ENCODE measurements around the gene ATAD2B. TPM values are rescaled to one million over a fixed set of nuclear protein-coding genes. Genes with fewer than 3 reads are reported as not detected.

The ATAD2B gene
- total RNA-seq, 1 experiment from 2014 or later: 8.6 TPM

DNA sequence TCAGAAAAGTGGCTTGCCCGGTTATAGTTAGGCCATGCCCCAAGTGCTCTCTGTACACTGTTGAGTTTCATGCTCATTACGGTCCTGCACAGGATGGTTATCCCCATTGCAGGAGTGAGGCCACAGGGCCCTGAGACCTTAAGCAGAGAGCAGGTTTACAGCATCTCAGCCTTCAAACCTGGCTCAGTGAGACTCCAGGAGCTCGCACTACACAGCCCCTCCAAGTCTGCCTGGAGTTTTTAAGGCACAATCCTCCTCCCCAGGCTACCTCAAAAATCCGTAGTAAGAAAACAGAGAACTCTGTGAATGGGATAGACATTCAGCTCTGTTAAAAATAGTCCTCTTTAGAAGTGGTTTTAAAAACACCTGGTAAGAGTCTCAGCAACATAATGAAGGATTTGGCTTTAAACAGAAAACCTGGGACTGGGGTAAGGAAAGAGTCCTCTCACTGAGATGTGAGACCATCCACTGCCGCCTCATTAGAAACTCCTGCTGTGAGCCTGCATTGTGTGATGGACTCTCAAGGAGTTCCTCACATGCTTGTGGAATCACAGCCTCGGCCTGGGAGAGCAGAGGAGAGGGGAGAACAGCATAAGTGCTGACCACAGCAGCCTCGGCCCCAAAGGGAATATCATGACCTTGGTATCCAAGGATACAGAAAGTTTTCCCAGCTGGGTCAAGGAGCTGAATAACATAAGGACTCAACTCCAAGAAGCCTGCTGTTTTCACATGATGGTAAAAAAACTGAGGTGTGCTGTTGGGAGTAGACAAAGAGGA is 214.8 kb downstream of the ATAD2B start:
- ATAC-seq (no peak), DNase-seq (no peak)
- Histone ChIP-seq H4K20me1 (ENCODE audit: low read length) (no peaks in the 10 kb centered on the region), H3K79me2 (ENCODE audit: low read length) (no peaks in the 10 kb centered on the region), H3K9me2 (replicated peaks; ENCODE audit: low read length) (no peaks in the 10 kb centered on the region), H3K27ac (ENCODE audit: low read length) (no peak overlapping the region), H3K4me3 (ENCODE audit: low read length) (no peak overlapping the region), H3K4me1 (ENCODE audit: insufficient read depth, low read length) (no peaks in the 10 kb centered on the region), H3K9me3 (ENCODE audit: low read length) (no peaks in the 10 kb centered on the region), H2AFZ (ENCODE audit: low read length) (no peak overlapping the region), H3K27me3 (ENCODE audit: low read length) (no peaks in the 10 kb centered on the region), H3K9ac (ENCODE audit: low read length) (no peak overlapping the region), H3F3A (ENCODE audit: low read length, unreplicated experiment) (no peaks in the 10 kb centered on the region), H3K36me3 (ENCODE audit: low read depth, low read length) (no peaks in the 10 kb centered on the region), H3K4me2 (ENCODE audit: low read length) (no peak overlapping the region)
- TF ChIP-seq EZH2 (IDR thresholded peaks at IDR 0.05; ENCODE audit: low read length, unreplicated experiment) (no peak), EZH2phosphoT487 (IDR thresholded peaks at IDR 0.05; ENCODE audit: borderline replicate concordance, low read length) (no peak)
- TF ChIP-seq, protein P1, sequence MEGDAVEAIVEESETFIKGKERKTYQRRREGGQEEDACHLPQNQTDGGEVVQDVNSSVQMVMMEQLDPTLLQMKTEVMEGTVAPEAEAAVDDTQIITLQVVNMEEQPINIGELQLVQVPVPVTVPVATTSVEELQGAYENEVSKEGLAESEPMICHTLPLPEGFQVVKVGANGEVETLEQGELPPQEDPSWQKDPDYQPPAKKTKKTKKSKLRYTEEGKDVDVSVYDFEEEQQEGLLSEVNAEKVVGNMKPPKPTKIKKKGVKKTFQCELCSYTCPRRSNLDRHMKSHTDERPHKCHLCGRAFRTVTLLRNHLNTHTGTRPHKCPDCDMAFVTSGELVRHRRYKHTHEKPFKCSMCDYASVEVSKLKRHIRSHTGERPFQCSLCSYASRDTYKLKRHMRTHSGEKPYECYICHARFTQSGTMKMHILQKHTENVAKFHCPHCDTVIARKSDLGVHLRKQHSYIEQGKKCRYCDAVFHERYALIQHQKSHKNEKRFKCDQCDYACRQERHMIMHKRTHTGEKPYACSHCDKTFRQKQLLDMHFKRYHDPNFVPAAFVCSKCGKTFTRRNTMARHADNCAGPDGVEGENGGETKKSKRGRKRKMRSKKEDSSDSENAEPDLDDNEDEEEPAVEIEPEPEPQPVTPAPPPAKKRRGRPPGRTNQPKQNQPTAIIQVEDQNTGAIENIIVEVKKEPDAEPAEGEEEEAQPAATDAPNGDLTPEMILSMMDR (conservative IDR thresholded peaks at IDR 0.05; ENCODE audit: low read depth, low read length): no peak
- POLR2A ChIA-PET (ENCODE audit: unreplicated experiment): no interaction called here
- BruUV-seq (replicated peaks): no TSS peak
- intact Hi-C loops (cut with micrococcal nuclease): no loop called here
- CTCF ChIA-PET: no interaction called here

DNA sequence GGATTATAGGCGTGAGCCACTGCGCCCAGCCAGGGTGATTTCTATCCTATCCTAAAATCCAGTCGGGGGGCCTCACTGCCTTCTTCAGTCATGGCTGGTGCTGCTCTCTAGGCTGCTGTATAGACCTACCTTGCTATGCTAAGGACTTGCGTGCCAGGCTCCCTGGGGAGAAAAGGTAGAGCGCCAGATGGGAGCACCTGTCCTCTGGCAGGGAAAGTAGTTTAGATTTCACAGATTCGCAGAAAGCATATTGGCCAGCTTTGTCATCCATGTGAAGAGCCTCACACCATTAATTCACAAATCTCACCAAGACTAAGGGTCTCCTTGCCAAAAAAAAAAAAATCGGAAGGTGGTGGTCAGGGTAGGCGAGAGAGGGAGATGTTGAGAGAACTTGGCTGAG is 217.6 kb downstream of the ATAD2B start:
- no peaks in the 10 kb centered on the region for H3K36me3 ChIP-seq (ENCODE audit: low read depth, low read length)
- POLR2A ChIA-PET (ENCODE audit: unreplicated experiment): no interaction called here
- H3K9ac ChIP-seq (ENCODE audit: low read length): no peak overlapping the region
- no peak overlapping the region for H2AFZ ChIP-seq (ENCODE audit: low read length)
- no peak overlapping the region for H3K27ac ChIP-seq (ENCODE audit: low read length)
- no peak for ATAC-seq
- H3F3A ChIP-seq (ENCODE audit: low read length, unreplicated experiment): no peaks in the 10 kb centered on the region
- H3K9me2 ChIP-seq (replicated peaks; ENCODE audit: low read length): no peaks in the 10 kb centered on the region
- no peaks in the 10 kb centered on the region for H3K9me3 ChIP-seq (ENCODE audit: low read length)
- no peaks in the 10 kb centered on the region for H3K79me2 ChIP-seq (ENCODE audit: low read length)
- H4K20me1 ChIP-seq (ENCODE audit: low read length): no peaks in the 10 kb centered on the region
- CTCF ChIA-PET: no interaction called here
- intact Hi-C loops (cut with micrococcal nuclease): no loop called here
- H3K4me2 ChIP-seq (ENCODE audit: low read length): no peak overlapping the region
- no peak for DNase-seq
- H3K4me3 ChIP-seq (ENCODE audit: low read length): no peak overlapping the region
- TF ChIP-seq EZH2phosphoT487 (IDR thresholded peaks at IDR 0.05; ENCODE audit: borderline replicate concordance, low read length) (no peak), EZH2 (IDR thresholded peaks at IDR 0.05; ENCODE audit: low read length, unreplicated experiment) (no peak)
- TF ChIP-seq, protein P1 (conservative IDR thresholded peaks at IDR 0.05; ENCODE audit: low read depth, low read length): no peak
- no TSS peak for BruUV-seq (replicated peaks)
- H3K4me1 ChIP-seq (ENCODE audit: insufficient read depth, low read length): no peaks in the 10 kb centered on the region
- H3K27me3 ChIP-seq (ENCODE audit: low read length): no peaks in the 10 kb centered on the region

DNA sequence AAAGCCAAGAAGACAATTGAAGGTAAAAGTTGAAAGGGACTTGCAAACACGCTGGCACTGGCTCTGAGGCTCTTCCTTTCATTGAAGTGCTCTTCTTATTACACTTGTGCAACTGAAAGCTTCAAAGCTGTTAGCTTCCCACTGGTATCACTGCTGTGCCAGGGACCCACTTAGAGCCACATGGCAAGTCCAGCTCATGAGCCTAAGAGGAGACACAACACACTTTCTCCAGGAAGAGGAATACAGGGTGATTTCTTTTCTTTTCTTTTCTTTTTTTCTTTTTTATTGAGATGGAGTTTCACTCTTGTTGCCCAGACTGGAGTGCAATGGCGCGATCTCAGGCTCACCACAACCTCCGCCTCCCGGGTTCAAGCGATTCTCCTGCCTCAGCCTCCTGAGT is 218.2 kb downstream of the ATAD2B start:
- intact Hi-C loops (cut with micrococcal nuclease): no loop called here
- no peaks in the 10 kb centered on the region for H3K9me3 ChIP-seq (ENCODE audit: low read length)
- no peak overlapping the region for H3K27ac ChIP-seq (ENCODE audit: low read length)
- ATAC-seq (no peak), DNase-seq (no peak)
- TF ChIP-seq, protein P1 (conservative IDR thresholded peaks at IDR 0.05; ENCODE audit: low read depth, low read length): no peak
- TF ChIP-seq EZH2 (IDR thresholded peaks at IDR 0.05; ENCODE audit: low read length, unreplicated experiment) (no peak), EZH2phosphoT487 (IDR thresholded peaks at IDR 0.05; ENCODE audit: borderline replicate concordance, low read length) (no peak)
- H2AFZ ChIP-seq (ENCODE audit: low read length): no peak overlapping the region
- POLR2A ChIA-PET (ENCODE audit: unreplicated experiment): no interaction called here
- H3K4me2 ChIP-seq (ENCODE audit: low read length): no peak overlapping the region
- H3K36me3 ChIP-seq (ENCODE audit: low read depth, low read length): no peaks in the 10 kb centered on the region
- no peak overlapping the region for H3K4me3 ChIP-seq (ENCODE audit: low read length)
- H3K4me1 ChIP-seq (ENCODE audit: insufficient read depth, low read length): no peaks in the 10 kb centered on the region
- no peaks in the 10 kb centered on the region for H3K9me2 ChIP-seq (replicated peaks; ENCODE audit: low read length)
- no peaks in the 10 kb centered on the region for H3F3A ChIP-seq (ENCODE audit: low read length, unreplicated experiment)
- no peak overlapping the region for H3K9ac ChIP-seq (ENCODE audit: low read length)
- CTCF ChIA-PET: no interaction called here
- no peaks in the 10 kb centered on the region for H3K27me3 ChIP-seq (ENCODE audit: low read length)
- BruUV-seq (replicated peaks): no TSS peak
- H3K79me2 ChIP-seq (ENCODE audit: low read length): no peaks in the 10 kb centered on the region
- no peaks in the 10 kb centered on the region for H4K20me1 ChIP-seq (ENCODE audit: low read length)

Data from PC-3 (cell line).